Gastroesophageal sphincter (tissue), 4 donors: ENCODE data around the gene CCNYL1. TPM values are rescaled to one million over a fixed set of nuclear protein-coding genes. Genes with fewer than 3 reads are reported as not detected.

Source experiments
- ATAC-seq: fragments of 150-250 bp; one replicate; pipeline ENCODE4 v1.9.1; 2016; ENCODE audit warnings: mild to moderate bottlenecking, moderate library complexity
- H3K27ac ChIP-seq, 4 donors: fragments of 200-600 bp; sonication (generic) in 3 of 4; 1 replicate in 3 of 4; 2 replicates in 1 of 4; pipeline ENCODE4 v1.5.1; 2016 to 2019
- H3K27me3 ChIP-seq: fragments of 200-600 bp; sonication (generic); one replicate; pipeline ENCODE4 v1.5.1; 2019
- H3K36me3 ChIP-seq, 2 donors: fragments of 200-600 bp; sonication (generic); one replicate each; pipeline ENCODE4 v1.5.1; 2019; ENCODE audit warnings: control low read depth in 1 of 2
- H3K4me1 ChIP-seq, 3 donors: fragments of 200-600 bp; sonication (generic); 1 replicate in 2 of 3; 2 replicates in 1 of 3; pipeline ENCODE4 v1.5.1; 2016 to 2019; ENCODE audit warnings: control low read depth in 2 of 3
- H3K4me3 ChIP-seq, 2 donors: fragments of 200-600 bp; sonication (generic); one replicate each; pipeline ENCODE4 v1.5.1; 2019; ENCODE audit warnings: mild to moderate bottlenecking in 1 of 2, moderate library complexity in 1 of 2
- H3K9me3 ChIP-seq, 3 donors: fragments of 200-600 bp; sonication (generic); one replicate each; pipeline ENCODE4 v1.5.1; 2017 to 2019; ENCODE audit warnings: control low read depth in 2 of 3
- EP300 ChIP-seq: sonication (generic); formaldehyde crosslinking; IDR thresholded peaks from one replicate; pipeline ENCODE4 v1.6.1; 2017; ENCODE audit warnings: antibody characterized with exemption, mild to moderate bottlenecking
- POLR2A ChIP-seq, 2 donors: fragments of 450-650 bp; IDR thresholded peaks; one replicate each; pipeline ENCODE4 v1.6.1; 2017; ENCODE audit warnings: antibody characterized with exemption in 2 of 2, mild to moderate bottlenecking in 2 of 2, moderate library complexity in 1 of 2
- POLR2AphosphoS5 ChIP-seq: sonication (generic); formaldehyde crosslinking; IDR thresholded peaks from one replicate; pipeline ENCODE4 v1.6.1; 2017; ENCODE audit warnings: antibody characterized with exemption
- WGBS, 2 donors: methylation state at CpG; one replicate each; pipeline ENCODE4 v1.1.5; 2018; ENCODE audit warnings: low coverage in 1 of 2; 5-methylcytosine and 5-hydroxymethylcytosine counted together
- total RNA-seq, 4 donors: library from RNA; depleted of rRNA; stranded (reverse); fragments of >200 nt; gene quantifications; one replicate each; pipeline ENCODE4 v1.1.0, GENCODE V29; 2016
- TF ChIP-seq, protein P1 (sequence below), 4 experiments: fragments of 200-600 bp in 2 of 4; fragments of 450-650 bp in 2 of 4; sonication (generic) in 1 of 4; IDR thresholded peaks; one replicate each; pipeline ENCODE4 v1.5.1; 2017 to 2019; ENCODE audit warnings: antibody characterized with exemption in 4 of 4, mild to moderate bottlenecking in 2 of 4, moderate library complexity in 2 of 4

Gene CCNYL1
- total RNA-seq, 4 donors from 2014 or later: 11.0 to 20.9 (median 11.9) TPM

- TF ChIP-seq, protein P1, sequence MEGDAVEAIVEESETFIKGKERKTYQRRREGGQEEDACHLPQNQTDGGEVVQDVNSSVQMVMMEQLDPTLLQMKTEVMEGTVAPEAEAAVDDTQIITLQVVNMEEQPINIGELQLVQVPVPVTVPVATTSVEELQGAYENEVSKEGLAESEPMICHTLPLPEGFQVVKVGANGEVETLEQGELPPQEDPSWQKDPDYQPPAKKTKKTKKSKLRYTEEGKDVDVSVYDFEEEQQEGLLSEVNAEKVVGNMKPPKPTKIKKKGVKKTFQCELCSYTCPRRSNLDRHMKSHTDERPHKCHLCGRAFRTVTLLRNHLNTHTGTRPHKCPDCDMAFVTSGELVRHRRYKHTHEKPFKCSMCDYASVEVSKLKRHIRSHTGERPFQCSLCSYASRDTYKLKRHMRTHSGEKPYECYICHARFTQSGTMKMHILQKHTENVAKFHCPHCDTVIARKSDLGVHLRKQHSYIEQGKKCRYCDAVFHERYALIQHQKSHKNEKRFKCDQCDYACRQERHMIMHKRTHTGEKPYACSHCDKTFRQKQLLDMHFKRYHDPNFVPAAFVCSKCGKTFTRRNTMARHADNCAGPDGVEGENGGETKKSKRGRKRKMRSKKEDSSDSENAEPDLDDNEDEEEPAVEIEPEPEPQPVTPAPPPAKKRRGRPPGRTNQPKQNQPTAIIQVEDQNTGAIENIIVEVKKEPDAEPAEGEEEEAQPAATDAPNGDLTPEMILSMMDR (IDR thresholded peaks at IDR 0.05): no peak
- TF ChIP-seq POLR2A (IDR thresholded peaks at IDR 0.05) (no peak), POLR2AphosphoS5 (no peak)
- ATAC-seq: no peak
- H3K36me3 ChIP-seq: no peaks in the 10 kb centered on the region
- 82 to 100% methylated on average over 1 of the region's 2 CpGs for WGBS, 2 donors
- H3K27ac ChIP-seq: no peak overlapping the region
- H3K9me3 ChIP-seq: no peaks in the 10 kb centered on the region
- no peaks in the 10 kb centered on the region for H3K4me1 ChIP-seq
- no peak overlapping the region for H3K4me3 ChIP-seq
- H3K27me3 ChIP-seq: peaks cover 2% of the 10 kb centered on the region
Measured at GRCh38 chr2:207673431-207673830, 38.0 kb upstream of the CCNYL1 start.

- Histone ChIP-seq H3K4me1 (no peaks in the 10 kb centered on the region), H3K4me3 (no peak overlapping the region), H3K36me3 (no peaks in the 10 kb centered on the region), H3K27ac (no peak overlapping the region), H3K27me3 (peaks cover 10% of the 10 kb centered on the region), H3K9me3 (no peaks in the 10 kb centered on the region)
- no peak for ATAC-seq
- TF ChIP-seq POLR2A (IDR thresholded peaks at IDR 0.05): no peak
- no peak for TF ChIP-seq EP300
- TF ChIP-seq, protein P1 (IDR thresholded peaks at IDR 0.05): no peak
- no peak for TF ChIP-seq POLR2AphosphoS5
Measured at GRCh38 chr2:207674266-207674774, 37.1 kb upstream of the CCNYL1 start.

DNA sequence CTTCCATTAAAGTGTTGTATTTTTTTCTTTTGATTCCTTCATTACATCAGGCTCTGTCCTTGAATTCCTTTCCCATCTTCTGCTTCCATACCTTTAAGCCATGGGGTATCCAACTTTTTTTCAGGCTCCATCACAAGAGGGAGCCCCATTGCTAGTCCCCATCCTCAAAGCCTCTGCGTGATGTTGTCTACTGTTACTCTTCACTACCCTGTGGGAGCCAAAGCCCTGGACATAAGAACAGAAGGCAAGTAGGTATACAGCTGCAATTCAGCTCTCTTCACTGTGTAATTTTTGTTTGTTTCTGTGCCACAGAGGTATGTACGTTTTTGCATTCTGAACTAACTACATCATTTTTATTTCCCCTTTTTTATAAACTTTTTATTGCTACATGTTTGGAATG is 36.6 kb upstream of the CCNYL1 start:
- H3K36me3 ChIP-seq: no peaks in the 10 kb centered on the region
- no peaks in the 10 kb centered on the region for H3K9me3 ChIP-seq
- no peak for ATAC-seq
- no peak for TF ChIP-seq POLR2AphosphoS5
- no peak for TF ChIP-seq EP300
- TF ChIP-seq POLR2A (IDR thresholded peaks at IDR 0.05): no peak
- no peaks in the 10 kb centered on the region for H3K4me1 ChIP-seq
- WGBS, 2 donors: 73 to 82% methylated on average over 2 of the region's 2 CpGs
- no peak overlapping the region for H3K4me3 ChIP-seq
- peaks cover 14% of the 10 kb centered on the region for H3K27me3 ChIP-seq
- H3K27ac ChIP-seq: no peak overlapping the region

GRCh38 chr2:207676827-207677354 is 34.5 kb upstream of the CCNYL1 start:
- no peak overlapping the region for H3K4me3 ChIP-seq
- H3K27ac ChIP-seq: no peak overlapping the region
- peaks cover 34% of the 10 kb centered on the region for H3K27me3 ChIP-seq
- TF ChIP-seq POLR2AphosphoS5 (no peak), POLR2A (IDR thresholded peaks at IDR 0.05) (no peak), EP300 (no peak)
- TF ChIP-seq, protein P1 (IDR thresholded peaks at IDR 0.05): no peak
- 23 to 42% methylated on average over 5 of the region's 5 CpGs for WGBS, 2 donors
- ATAC-seq: no peak
- no peaks in the 10 kb centered on the region for H3K9me3 ChIP-seq
- no peaks in the 10 kb centered on the region for H3K36me3 ChIP-seq
- no peaks in the 10 kb centered on the region for H3K4me1 ChIP-seq

- no CpG with 5 or more reads among the region's 52 CpGs for WGBS, 2 donors
- H3K4me1 ChIP-seq: no peaks in the 10 kb centered on the region
- no peak for TF ChIP-seq EP300
- TF ChIP-seq POLR2AphosphoS5: no peak
- TF ChIP-seq, protein P1 (IDR thresholded peaks at IDR 0.05): no peak
- no peak for TF ChIP-seq POLR2A (IDR thresholded peaks at IDR 0.05)
- ATAC-seq: no peak
- H3K9me3 ChIP-seq: no peaks in the 10 kb centered on the region
- H3K4me3 ChIP-seq: peak overlapping the region in 1 of 2 donors; percentile 34
- H3K36me3 ChIP-seq: no peaks in the 10 kb centered on the region
- peaks cover 36% of the 10 kb centered on the region for H3K27me3 ChIP-seq
- H3K27ac ChIP-seq: no peak overlapping the region
Measured at GRCh38 chr2:207681431-207681830, 30.0 kb upstream of the CCNYL1 start.
